Pericardium fibroblast (primary cell): ENCODE data around the gene PCGF5. TPM values are rescaled to one million over a fixed set of nuclear protein-coding genes. Genes with fewer than 3 reads are reported as not detected.

ENCODE experiments used
- total RNA-seq: library from RNA; depleted of rRNA; stranded (reverse); fragments of >200 nt; gene quantifications from 2 replicates; pipeline ENCODE4 v1.2.3, GENCODE V29; 2015

Gene PCGF5
- 17.4 and 24.7 TPM in 2 replicates for total RNA-seq

GRCh38 chr10:91220194-91220953 lies at the start of gene PCGF5:
TSS of gene PCGF5 (plus strand) at chr10:91220663. CDS start at chr10:91222872, 2,209 bp downstream.

Other genes starting within 250 kb of the PCGF5 start
- gene HECTD2, start 189.7 kb downstream of the PCGF5 start, total RNA-seq, result 5.4 and 7.1 TPM in 2 replicates